GM21786 (cell line): ENCODE data around the gene MYH6.

Source experiments
- ATAC-seq: cut with Tn5 transposase; IDR thresholded peaks from one replicate; pipeline ENCODE4 v1.9.1; 2021; ENCODE audit not compliant: unreplicated experiment

The MYH6 gene

GRCh38 chr14:23339506-23340268, 68.4 kb downstream of the MYH6 start:
- ATAC-seq = no peak

- no peak for ATAC-seq
Observed at GRCh38 chr14:23335623-23336022, 72.5 kb downstream of the MYH6 start.
